K562 (cell line): ENCODE measurements around the gene MTHFR. TPM values are rescaled to one million over a fixed set of nuclear protein-coding genes. Genes with fewer than 3 reads are reported as not detected.
A peak's percentile ranks its signal among the peaks of the same experiment; 100 is the strongest.

Experiments used
- ATAC-seq: fragments of 200-7000 bp; cut with Tn5 transposase; 3 replicates; pipeline ENCODE4 v1.9.1; 2020; ENCODE audit warnings: moderate library complexity
- BruUV-seq: library from RNA; stranded (reverse); fragments of 400-500 nt; replicated peaks from 2 replicates; lab custom pipeline; 2021; lab: Mats Ljungman, UMichigan
- CTCF ChIA-PET: fragments of 300-600 bp; formaldehyde crosslinking; extraction: SDS; loops from one replicate; lab custom pipeline; 2021; ENCODE audit warnings: low intra/inter-chr PET ratio; lab: Yijun Ruan, JAX
- POLR2A ChIA-PET: fragments of 300-600, 350-650 bp; sonication (Branson Sonifier 250); formaldehyde crosslinking; extraction: SDS; loops from one replicate; lab custom pipeline; 2021; ENCODE audit warnings: antibody characterized with exemption, inconsistent platforms; lab: Yijun Ruan, JAX
- DNase-seq, 4 experiments: peaks; one replicate each; pipeline versions ENCODE4 v3.0.0 to v3.0.0-alpha.2; 2011 to 2018; ENCODE audit warnings: low spot score in 3 of 4, mixed read lengths in 3 of 4; ENCODE audit errors: extremely low read depth in 1 of 4
- FAIRE-seq: peaks from 2 replicates; lab custom pipeline; 2011; peaks lifted over from hg19 to GRCh38; lab: Jason Lieb, UNC
- H2AFZ ChIP-seq: 2 replicates; pipeline ENCODE4 v1.6.0; 2011; ENCODE audit warnings: low read depth, low read length, control low read depth, inconsistent platforms
- H3K27ac ChIP-seq: fragments of 200-600 bp; 3 replicates; pipeline ENCODE4 v1.8.0; 2011; ENCODE audit warnings: low read depth, mild to moderate bottlenecking, control low read depth, inconsistent platforms, low read length, moderate library complexity, mixed read lengths; ENCODE audit errors: extremely low read depth
- H3K27me3 ChIP-seq, 2 experiments: fragments of 300-600 bp in 1 of 2; 2 replicates in 1 of 2; 3 replicates in 1 of 2; pipeline versions ENCODE4 v1.6.0 to v1.8.0; 2011; ENCODE audit warnings: inconsistent platforms in 2 of 2, low read length in 2 of 2, mild to moderate bottlenecking in 1 of 2, mixed read lengths in 1 of 2, moderate library complexity in 1 of 2; ENCODE audit not compliant: control insufficient read depth in 2 of 2, insufficient read depth in 2 of 2
- H3K36me3 ChIP-seq: fragments of 300-600 bp; 3 replicates; pipeline ENCODE4 v1.8.0; 2011; ENCODE audit warnings: mild to moderate bottlenecking, low read length, inconsistent platforms; ENCODE audit not compliant: control insufficient read depth, insufficient read depth
- H3K4me1 ChIP-seq, 2 experiments: fragments of 200-600 bp in 1 of 2; replicated peaks in 1 of 2; 2 replicates in 1 of 2; 3 replicates in 1 of 2; pipeline versions ENCODE4 v1.5.1 to v1.8.0; 2011; ENCODE audit warnings: inconsistent platforms in 2 of 2, low read length in 2 of 2, mild to moderate bottlenecking in 1 of 2, mixed read lengths in 1 of 2, moderate library complexity in 1 of 2; ENCODE audit not compliant: control insufficient read depth in 2 of 2, insufficient read depth in 2 of 2
- H3K4me2 ChIP-seq: 2 replicates; pipeline ENCODE4 v1.6.1; 2011; ENCODE audit warnings: low read length, control low read depth, inconsistent platforms, mixed read lengths; ENCODE audit not compliant: insufficient read depth
- H3K4me3 ChIP-seq: fragments of 200-600 bp; sonication (generic), shearing (Covaris generic); 2 replicates; pipeline ENCODE4 v1.5.1; 2016; ENCODE audit warnings: control low read depth, inconsistent platforms
- H3K79me2 ChIP-seq: fragments of 200-600 bp; 3 replicates; pipeline ENCODE4 v1.8.0; 2011; ENCODE audit warnings: low read length, inconsistent platforms; ENCODE audit not compliant: control insufficient read depth, insufficient read depth
- H3K9ac ChIP-seq, 2 experiments: 2 replicates each; pipeline versions ENCODE4 v1.6.0 to v1.6.1; 2011; ENCODE audit warnings: low read depth in 2 of 2, low read length in 2 of 2, control low read depth in 1 of 2, inconsistent platforms in 1 of 2, mild to moderate bottlenecking in 1 of 2, mixed read lengths in 1 of 2; ENCODE audit not compliant: insufficient read depth in 1 of 2
- H3K9me1 ChIP-seq: one replicate; pipeline ENCODE4 v1.6.0; 2011; ENCODE audit warnings: inconsistent platforms, mild to moderate bottlenecking, low read length, moderate library complexity; ENCODE audit not compliant: control insufficient read depth, insufficient read depth
- H3K9me3 ChIP-seq: replicated peaks from 2 replicates; pipeline ENCODE4 v1.5.1; 2011; ENCODE audit warnings: low read depth, low read length, inconsistent platforms; ENCODE audit not compliant: control insufficient read depth, insufficient read depth
- H4K20me1 ChIP-seq: replicated peaks from 2 replicates; pipeline ENCODE4 v1.6.1; 2011; ENCODE audit warnings: low read length, inconsistent platforms, mixed read lengths; ENCODE audit not compliant: control insufficient read depth, insufficient read depth
- EP300 ChIP-seq: IDR thresholded peaks from 2 replicates; pipeline ENCODE4 v1.6.1; 2012; ENCODE audit warnings: low read length, improper control_type of control experiment
- FUS ChIP-seq: fragments of 200-400 bp; formaldehyde crosslinking; optimal IDR thresholded peaks from 2 replicates; pipeline ENCODE3; 2017; ENCODE audit warnings: low read depth, low read length
- GTF2B ChIP-seq: IDR thresholded peaks from 2 replicates; pipeline ENCODE4 v1.6.1; 2011; ENCODE audit not compliant: insufficient read length; ENCODE audit errors: extremely low read depth
- JUND ChIP-seq, 2 experiments: IDR thresholded peaks; 2 replicates in 1 of 2; 3 replicates in 1 of 2; pipeline ENCODE4 v1.6.1; 2011; ENCODE audit warnings: borderline replicate concordance in 2 of 2, low read depth in 2 of 2, low read length in 2 of 2, improper control_type of control experiment in 1 of 2, missing biosample characterization in 1 of 2, missing genetic modification characterization in 1 of 2, missing genetic modification reagents in 1 of 2
- KDM1A ChIP-seq, 2 experiments: fragments of 450-650 bp; IDR thresholded peaks; 2 replicates each; pipeline ENCODE4 v1.6.1; 2016; ENCODE audit warnings: mild to moderate bottlenecking in 2 of 2
- NFE2 ChIP-seq: IDR thresholded peaks from 2 replicates; pipeline ENCODE4 v1.6.1; 2014; ENCODE audit warnings: antibody characterized with exemption, low read depth
- NR2C2 ChIP-seq, 2 experiments: fragments of 200-800 bp in 1 of 2; sonication (Bioruptor generic) in 1 of 2; sonication (generic) in 1 of 2; formaldehyde crosslinking in 1 of 2; IDR thresholded peaks; 2 replicates each; pipeline versions ENCODE4 v1.6.1 to v1.8.0; 2016 to 2022; ENCODE audit warnings: mild to moderate bottlenecking in 1 of 2, missing compliant biosample characterization in 1 of 2, missing genetic modification characterization in 1 of 2, missing genetic modification reagents in 1 of 2
- SOX6 ChIP-seq: fragments of 450-650 bp; IDR thresholded peaks from 2 replicates; pipeline ENCODE4 v1.6.1; 2014; ENCODE audit warnings: mild to moderate bottlenecking
- ZBTB8A ChIP-seq: fragments of 450-650 bp; IDR thresholded peaks from 2 replicates; pipeline ENCODE4 v1.6.1; 2018; ENCODE audit warnings: mild to moderate bottlenecking, moderate library complexity; ENCODE audit not compliant: partially characterized antibody
- ZNF232 ChIP-seq: sonication (generic); formaldehyde crosslinking; IDR thresholded peaks from 2 replicates; pipeline ENCODE4 v1.8.0; 2022; ENCODE audit warnings: mild to moderate bottlenecking, missing genetic modification reagents
- ZNF280B ChIP-seq: fragments of 250-450 bp; sonication (Bioruptor Pico); IDR thresholded peaks from 2 replicates; pipeline ENCODE4 v1.5.1; 2021; ENCODE audit warnings: mild to moderate bottlenecking
- ZNF3 ChIP-seq: fragments of 250-450 bp; sonication (Bioruptor Pico); IDR thresholded peaks from 2 replicates; pipeline ENCODE4 v1.5.0; 2021; ENCODE audit warnings: mild to moderate bottlenecking, moderate library complexity
- ZNF780A ChIP-seq: fragments of 250-450 bp; sonication (Bioruptor Pico); IDR thresholded peaks from 2 replicates; pipeline ENCODE4 v1.5.0; 2021; ENCODE audit warnings: mild to moderate bottlenecking
- WGBS: fragments of 100-300 bp; shearing (Covaris generic); methylation state at CpG from one replicate; pipeline ENCODE4 v1.1.6; 2016; ENCODE audit warnings: low coverage, mixed read lengths; ENCODE audit not compliant: insufficient coverage; ENCODE audit errors: missing lambda C conversion rate; 5-methylcytosine and 5-hydroxymethylcytosine counted together
- in situ Hi-C: fragments of 300-500 bp; cut with MboI; formaldehyde crosslinking; loops from 4 replicates; pipeline ENCODE4 v1.15.0; 2018; ENCODE audit warnings: inconsistent platforms, mixed read lengths
- intact Hi-C: fragments of 100-400 bp; cut with micrococcal nuclease; formaldehyde crosslinking; loops from 2 replicates; pipeline ENCODE4 v1.14.2; 2022
- polyA plus RNA-seq, 8 experiments: library from polyadenylated mRNA; depleted of rRNA in 4 of 8; stranded (reverse) in 5 of 8; unstranded in 3 of 8; fragments of >200 nt; fragmentation: Nextera tagmentation in 2 of 8; fragmentation: Illumina TruSeq in 1 of 8; extraction: Ambion mirVana in 2 of 8; extraction: Trizol in 1 of 8; gene quantifications; 2 replicates each; pipeline versions ENCODE4 v1.2.1 to v1.2.3, GENCODE V29; 2011 to 2014; ENCODE audit warnings: inconsistent platforms in 1 of 8, missing spikeins in 1 of 8
- total RNA-seq, 7 experiments: library from RNA; depleted of rRNA in 6 of 7; stranded (reverse); fragments of >200 nt in 6 of 7; fragmentation: Illumina TruSeq in 2 of 7; extraction: Trizol in 2 of 7; gene quantifications; 2 replicates each; pipeline versions ENCODE4 v1.2.1 to v1.2.3, GENCODE V29; 2011 to 2021; ENCODE audit warnings: low replicate concordance in 1 of 7

MTHFR gene
- total and polyA plus RNA-seq, 9 of the 15 experiments (the other 6 are each of a cell fraction or from before 2014, with no cell fraction given), result 5.0 to 104 (median 62.6) TPM

GRCh38 chr1:11736746-11737639, 68.8 kb downstream of the MTHFR start:
- Histone ChIP-seq H3K9me3 (no peaks in the 10 kb centered on the region), H2AFZ (peak overlapping the region; percentile 84), H3K27me3 (no peaks in the 10 kb centered on the region), H3K36me3 (peaks cover 7% of the 10 kb centered on the region; the same call in 2 of the 3 replicates), H3K9me1 (peaks cover 7% of the 10 kb centered on the region), H3K4me3 (peak overlapping the region; percentile 69), H3K4me2 (peak overlapping the region; percentile 99), H3K27ac (peak overlapping the region; percentile 91), H3K79me2 (peaks cover 51% of the 10 kb centered on the region), H4K20me1 (no peaks in the 10 kb centered on the region), H3K9ac (peak overlapping the region; percentile 87 to 97), H3K4me1 (peaks cover 49 to 59% of the 10 kb centered on the region in 2 experiments)
- peak; percentile 49 for FAIRE-seq
- WGBS, result 3% methylated on average over 15 of the region's 15 CpGs
- intact Hi-C loops, result loop anchor here (5.0 kb wide), 1 partner anchor 60 kb away; no protein-coding TSS in a partner anchor
- CTCF ChIA-PET, result no interaction called here
- peak; percentile 43 to 73 (median 54) for DNase-seq
- POLR2A ChIA-PET, result interaction anchor here (0.6 to 3.0 kb wide), 13 partner anchors 10 to 1272 kb away, joined by 3 to 23 read pairs (median 3); no protein-coding TSS in a partner anchor
- in situ Hi-C loops, result no loop called here
- no TSS peak for BruUV-seq
- ATAC-seq, result peak; percentile 52
- TF ChIP-seq EP300 (peak; percentile 18; the same call in 1 of the 2 replicates), SOX6 (no peak), ZBTB8A (no peak), ZNF780A (CRISPR knock-in tag) (no peak), ZNF3 (peak; percentile 30; the same call in 1 of the 2 replicates), FUS (no peak), JUND (IDR thresholded peaks at IDR 0.05; ENCODE audit: borderline replicate concordance, low read depth, low read length) (0 out of 2 replicates have a peak, but pooled peaks have one; percentile 15), JUND (tag; IDR thresholded peaks at IDR 0.05; ENCODE audit: borderline replicate concordance, low read depth, low read length) (no peak), NR2C2 (CRISPR knock-in tag; IDR thresholded peaks at IDR 0.05) (no peak), NR2C2 (tag; IDR thresholded peaks at IDR 0.05) (peak; percentile 35; the same call in 1 of the 2 replicates), KDM1A (IDR thresholded peaks at IDR 0.05) (no peak), GTF2B (no peak), NFE2 (peak; percentile 36; the same call in 1 of the 2 replicates), ZNF280B (CRISPR knock-in tag) (no peak), ZNF232 (CRISPR knock-in tag) (no peak)
